ENCODE results near the gene C12orf42. TPM values are rescaled to one million over a fixed set of nuclear protein-coding genes. Genes with fewer than 3 reads are reported as not detected.

The C12orf42 gene
- total and polyA plus RNA-seq, 10 of the 15 experiments (the other 5 are each of a cell fraction or from before 2014, with no cell fraction given) = 1.4 to 7.0 (median 2.4) TPM

- Histone ChIP-seq H2AFZ (ENCODE audit: control insufficient read depth, low read depth, low read length) (no peak overlapping the region), H3K36me3 (ENCODE audit: control insufficient read depth in 2 of 2, insufficient read depth in 2 of 2, low read length in 1 of 2) (no peaks in the 10 kb centered on the region; a peak in 1 of 4 replicates), H3K27ac (ENCODE audit: control insufficient read depth, insufficient read depth) (no peak overlapping the region), H4K20me1 (ENCODE audit: control insufficient read depth, insufficient read depth) (no peaks in the 10 kb centered on the region), H3K4me1 (ENCODE audit: control insufficient read depth, insufficient read depth, low read length) (no peaks in the 10 kb centered on the region), H3K9me3 (replicated peaks; ENCODE audit: control insufficient read depth, insufficient read depth, low read length) (no peaks in the 10 kb centered on the region; the same call in 2 of the 3 replicates), H3K4me2 (ENCODE audit: control insufficient read depth, insufficient read depth) (no peak overlapping the region), H3K4me3 (no peak overlapping the region), H3K27me3 (replicated peaks in 1 of 2; ENCODE audit: control insufficient read depth in 2 of 2, insufficient read depth in 2 of 2, low read length in 1 of 2) (no peaks in the 10 kb centered on the region), H3K79me2 (ENCODE audit: control insufficient read depth, insufficient read depth, low read length) (no peaks in the 10 kb centered on the region), H3K9ac (ENCODE audit: control insufficient read depth, insufficient read depth, low read length) (no peak overlapping the region)
- in situ Hi-C loops (cut with MboI) = no loop called here
- DNase-seq (ENCODE audit: low read depth, low spot score) (no peak), FAIRE-seq (no peak), ATAC-seq (no peak)
- POLR2A ChIA-PET = no interaction called here
- CTCF ChIA-PET = interaction anchor here (1.3 kb wide), 1 partner anchor 12 kb away, joined by 3 read pairs; no protein-coding TSS in a partner anchor
- 89% methylated on average over 2 of the region's 2 CpGs for WGBS (ENCODE audit: insufficient coverage, insufficient replicate concordance, low lambda C conversion rate, missing lambda C conversion rate)
- no peak for TF ChIP-seq PBX3 (IDR thresholded peaks at IDR 0.05; ENCODE audit: insufficient replicate concordance, low read depth, low read length)
- TF ChIP-seq CHD1 (IDR thresholded peaks at IDR 0.05; ENCODE audit: low read depth, low read length) = no peak
- TF ChIP-seq HCFC1 (IDR thresholded peaks at IDR 0.05; ENCODE audit: low read length) = no peak
- TF ChIP-seq SP1 (IDR thresholded peaks at IDR 0.05; ENCODE audit: low read depth, low read length) = no peak
- no peak for TF ChIP-seq RCOR1 (conservative IDR thresholded peaks at IDR 0.05; ENCODE audit: low read depth, low read length)
- TF ChIP-seq, protein P1, sequence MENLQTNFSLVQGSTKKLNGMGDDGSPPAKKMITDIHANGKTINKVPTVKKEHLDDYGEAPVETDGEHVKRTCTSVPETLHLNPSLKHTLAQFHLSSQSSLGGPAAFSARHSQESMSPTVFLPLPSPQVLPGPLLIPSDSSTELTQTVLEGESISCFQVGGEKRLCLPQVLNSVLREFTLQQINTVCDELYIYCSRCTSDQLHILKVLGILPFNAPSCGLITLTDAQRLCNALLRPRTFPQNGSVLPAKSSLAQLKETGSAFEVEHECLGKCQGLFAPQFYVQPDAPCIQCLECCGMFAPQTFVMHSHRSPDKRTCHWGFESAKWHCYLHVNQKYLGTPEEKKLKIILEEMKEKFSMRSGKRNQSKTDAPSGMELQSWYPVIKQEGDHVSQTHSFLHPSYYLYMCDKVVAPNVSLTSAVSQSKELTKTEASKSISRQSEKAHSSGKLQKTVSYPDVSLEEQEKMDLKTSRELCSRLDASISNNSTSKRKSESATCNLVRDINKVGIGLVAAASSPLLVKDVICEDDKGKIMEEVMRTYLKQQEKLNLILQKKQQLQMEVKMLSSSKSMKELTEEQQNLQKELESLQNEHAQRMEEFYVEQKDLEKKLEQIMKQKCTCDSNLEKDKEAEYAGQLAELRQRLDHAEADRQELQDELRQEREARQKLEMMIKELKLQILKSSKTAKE (IDR thresholded peaks at IDR 0.05; ENCODE audit: low read depth, poor library complexity, severe bottlenecking) = no peak
- TF ChIP-seq HDAC2 (IDR thresholded peaks at IDR 0.05) = no peak
- no peak for TF ChIP-seq PKNOX1 (IDR thresholded peaks at IDR 0.05)
- TF ChIP-seq JUNB (IDR thresholded peaks at IDR 0.05) = no peak
- intact Hi-C loops (cut with micrococcal nuclease; ENCODE audit: unreplicated experiment) = no loop called here
- RAD21 ChIA-PET (ENCODE audit: unreplicated experiment) = no interaction called here
- SMC1A ChIA-PET (ENCODE audit: uncharacterized antibody, unreplicated experiment) = interaction anchor here (1.0 to 2.1 kb wide), 3 partner anchors 10 to 51 kb away, joined by 4 to 6 read pairs (median 4); no protein-coding TSS in a partner anchor
- no TSS peak for BruUV-seq (replicated peaks)
Measured at GRCh38 chr12:103354403-103354802, 141.4 kb downstream of the C12orf42 start.

Data from GM12878 (cell line).